Pancreas (tissue), 10 donors: ENCODE measurements around the gene LRRN4. TPM values are rescaled to one million over a fixed set of nuclear protein-coding genes. Genes with fewer than 3 reads are reported as not detected.
A peak's percentile ranks its signal among the peaks of the same experiment; 100 is the strongest.

Experiments
- ATAC-seq, 4 donors: fragments of 200-7000 bp; cut with Tn5 transposase; one replicate each; pipeline versions ENCODE4 v1.8.0 to v1.9.1; 2020; ENCODE audit warnings: mild to moderate bottlenecking in 4 of 4, moderate library complexity in 4 of 4
- DNase-seq, 6 donors: peaks; one replicate each; pipeline ENCODE4 v3.0.0-alpha.2; 2020
- FAIRE-seq: peaks from 2 replicates; lab custom pipeline; 2012; peaks lifted over from hg19 to GRCh38; lab: Jason Lieb, UNC
- H3K27ac ChIP-seq, 4 donors: fragments of 200-600 bp; sonication (generic); 1 replicate in 3 of 4; 2 replicates in 1 of 4; pipeline versions ENCODE4 v1.5.0 to v1.8.0; 2020
- H3K27me3 ChIP-seq, 4 donors: fragments of 200-600 bp; one replicate each; pipeline ENCODE4 v1.8.0; 2021
- H3K36me3 ChIP-seq, 3 donors: fragments of 200-600 bp; sonication (generic) in 1 of 3; one replicate each; pipeline versions ENCODE4 v1.5.0 to v1.8.0; 2020 to 2021
- H3K4me1 ChIP-seq, 3 donors: fragments of 200-600 bp; one replicate each; pipeline ENCODE4 v1.8.0; 2021
- H3K4me3 ChIP-seq, 4 donors: fragments of 200-600 bp; sonication (generic) in 2 of 4; one replicate each; pipeline versions ENCODE4 v1.5.0 to v1.8.0; 2020 to 2021
- H3K9me3 ChIP-seq, 4 donors: fragments of 200-600 bp; one replicate each; pipeline ENCODE4 v1.8.0; 2021
- WGBS, 2 donors: extraction: QIAGEN DNeasy Blood & Tissue Kit; methylation state at CpG; one replicate each; pipeline ENCODE4 v1.1.7; 2013; 5-methylcytosine and 5-hydroxymethylcytosine counted together
- intact Hi-C, 3 donors: fragments of 100-400 bp; cut with DNase I; formaldehyde crosslinking; loops; one replicate each; pipeline versions ENCODE4 v1.11.1 to v1.14.2; 2022
- polyA plus RNA-seq, 2 donors: library from polyadenylated mRNA; stranded (reverse); fragments of 200-250 nt; gene quantifications; one replicate each; pipeline ENCODE4 v1.2.3, GENCODE V29; 2013
- total RNA-seq, 6 donors: library from RNA; stranded (reverse); fragmentation: NEBNext Ultra II Directional in 4 of 6; extraction: Animal tissue kit (Norgen Biotek cat#: 25700) in 4 of 6; gene quantifications; one replicate each; pipeline versions ENCODE4 v1.2.1 to v1.2.4, GENCODE V29; 2021 to 2023
- TF ChIP-seq, protein P1 (sequence below), 4 donors: fragments of 200-600 bp; sonication (generic) in 3 of 4; IDR thresholded peaks; one replicate each; pipeline versions ENCODE4 v1.5.0 to v1.8.0; 2021; ENCODE audit warnings: antibody characterized with exemption in 4 of 4
- donor health status: healthy with polysubstance abuse.
- donor health status: DM: no; HTN: no; CAD: no; lungs with moderate emphysema.
- donor health status: DM: no; HTN: no; CAD: no.
- donor health status: control.
- donor health status: control.
- donor health status: Bipolar disorder and iron deficiency.
- donor health status: DM: yes; HTN: yes; CAD: no.
- donor health status: DM: no; HTN: no; CAD: no.
- donor health status: DM: no; HTN: no; CAD: no.
- donor health status: DM: yes; HTN: yes; CAD: no.

Gene LRRN4
- total and polyA plus RNA-seq, 8 donors = 0.66 to 7.9 (median 2.7) TPM

DNA sequence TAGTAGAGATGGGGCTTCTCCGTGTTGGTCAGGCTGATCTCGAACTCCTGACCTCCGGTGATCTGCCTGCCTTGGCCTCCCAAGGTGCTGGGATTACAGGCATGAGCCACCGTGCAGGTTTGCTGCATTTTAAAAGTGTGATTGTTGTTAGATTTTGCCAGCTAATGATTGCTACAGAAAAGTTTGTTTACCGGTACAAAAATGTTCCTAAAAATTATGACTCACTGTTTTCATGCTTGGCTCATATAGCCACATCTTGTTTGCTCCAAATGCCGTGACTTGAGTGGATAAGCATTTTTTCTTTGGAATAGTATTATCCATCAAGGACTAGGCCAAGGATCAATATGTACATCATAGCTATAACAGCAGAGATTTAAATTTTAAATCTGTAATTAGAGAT is 24.3 kb downstream of the LRRN4 start:
- intact Hi-C loops = no loop called here
- TF ChIP-seq, protein P1, sequence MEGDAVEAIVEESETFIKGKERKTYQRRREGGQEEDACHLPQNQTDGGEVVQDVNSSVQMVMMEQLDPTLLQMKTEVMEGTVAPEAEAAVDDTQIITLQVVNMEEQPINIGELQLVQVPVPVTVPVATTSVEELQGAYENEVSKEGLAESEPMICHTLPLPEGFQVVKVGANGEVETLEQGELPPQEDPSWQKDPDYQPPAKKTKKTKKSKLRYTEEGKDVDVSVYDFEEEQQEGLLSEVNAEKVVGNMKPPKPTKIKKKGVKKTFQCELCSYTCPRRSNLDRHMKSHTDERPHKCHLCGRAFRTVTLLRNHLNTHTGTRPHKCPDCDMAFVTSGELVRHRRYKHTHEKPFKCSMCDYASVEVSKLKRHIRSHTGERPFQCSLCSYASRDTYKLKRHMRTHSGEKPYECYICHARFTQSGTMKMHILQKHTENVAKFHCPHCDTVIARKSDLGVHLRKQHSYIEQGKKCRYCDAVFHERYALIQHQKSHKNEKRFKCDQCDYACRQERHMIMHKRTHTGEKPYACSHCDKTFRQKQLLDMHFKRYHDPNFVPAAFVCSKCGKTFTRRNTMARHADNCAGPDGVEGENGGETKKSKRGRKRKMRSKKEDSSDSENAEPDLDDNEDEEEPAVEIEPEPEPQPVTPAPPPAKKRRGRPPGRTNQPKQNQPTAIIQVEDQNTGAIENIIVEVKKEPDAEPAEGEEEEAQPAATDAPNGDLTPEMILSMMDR (IDR thresholded peaks at IDR 0.05) = no peak
- 51 to 61% methylated on average over 6 of the region's 6 CpGs for WGBS, 2 donors
- Histone ChIP-seq H3K9me3 (peaks cover 0 to 6% (median 0%) of the 10 kb centered on the region in 4 donors), H3K27me3 (no peaks in the 10 kb centered on the region), H3K4me3 (no peak overlapping the region), H3K4me1 (peaks cover 7 to 10% (median 9%) of the 10 kb centered on the region in 3 donors), H3K27ac (no peak overlapping the region), H3K36me3 (no peaks in the 10 kb centered on the region)
- FAIRE-seq = no peak
- DNase-seq = no peak
- ATAC-seq = peak in 1 of 4 donors; percentile 37

DNA sequence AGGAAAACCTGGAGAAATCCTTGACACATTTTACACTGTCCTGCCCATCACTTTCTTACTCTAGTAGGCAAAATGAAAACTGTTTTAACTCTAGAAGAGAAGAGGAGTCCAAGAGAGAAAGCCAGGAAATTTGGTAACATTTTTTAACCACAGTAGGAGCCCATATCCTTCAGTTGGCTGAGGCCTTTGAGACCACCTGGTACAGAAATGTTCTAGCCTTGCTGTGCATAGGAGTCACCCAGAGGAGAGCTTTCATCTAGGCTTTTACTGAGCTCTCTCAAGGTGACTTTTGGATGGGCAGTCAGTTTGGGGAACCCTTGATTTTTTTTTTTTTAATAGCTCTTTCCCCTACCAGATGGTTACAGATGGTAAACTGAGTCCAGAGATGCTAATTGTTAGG is 25.0 kb downstream of the LRRN4 start:
- FAIRE-seq = no peak
- intact Hi-C loops = no loop called here
- peaks cover 0 to 3% (median 3%) of the 10 kb centered on the region in 3 donors for H3K36me3 ChIP-seq
- peaks cover 5 to 9% (median 6%) of the 10 kb centered on the region in 3 donors for H3K4me1 ChIP-seq
- H3K9me3 ChIP-seq = peaks cover 0 to 6% (median 0%) of the 10 kb centered on the region in 4 donors
- H3K27ac ChIP-seq = no peak overlapping the region
- DNase-seq = no peak
- H3K4me3 ChIP-seq = no peak overlapping the region
- no peak for ATAC-seq
- TF ChIP-seq, protein P1 (IDR thresholded peaks at IDR 0.05) = no peak
- no peaks in the 10 kb centered on the region for H3K27me3 ChIP-seq

- ATAC-seq (no peak), DNase-seq (no peak), FAIRE-seq (no peak)
- peaks cover 0 to 6% (median 5%) of the 10 kb centered on the region in 3 donors for H3K4me1 ChIP-seq
- WGBS, 2 donors = 85 to 91% methylated on average over 3 of the region's 3 CpGs
- no peak overlapping the region for H3K4me3 ChIP-seq
- no peak overlapping the region for H3K27ac ChIP-seq
- H3K9me3 ChIP-seq = peaks cover 0 to 6% (median 0%) of the 10 kb centered on the region in 4 donors
- peaks cover 0 to 10% (median 6%) of the 10 kb centered on the region in 3 donors for H3K36me3 ChIP-seq
- TF ChIP-seq, protein P1 (IDR thresholded peaks at IDR 0.05) = no peak
- intact Hi-C loops = no loop called here
- no peaks in the 10 kb centered on the region for H3K27me3 ChIP-seq
These were observed 27.8 kb downstream of the LRRN4 start for GRCh38 chr20:6026051-6026450.

GRCh38 chr20:6024768-6025167 is 29.1 kb downstream of the LRRN4 start:
- intact Hi-C loops = no loop called here
- TF ChIP-seq, protein P1 (IDR thresholded peaks at IDR 0.05) = no peak
- ATAC-seq = no peak
- Histone ChIP-seq H3K27me3 (no peaks in the 10 kb centered on the region), H3K27ac (no peak overlapping the region), H3K4me1 (peaks cover 0 to 5% (median 5%) of the 10 kb centered on the region in 3 donors), H3K9me3 (peaks cover 0 to 6% (median 0%) of the 10 kb centered on the region in 4 donors), H3K4me3 (no peak overlapping the region), H3K36me3 (peaks cover 0 to 10% (median 6%) of the 10 kb centered on the region in 3 donors)
- DNase-seq = no peak
- WGBS, 2 donors = 98 to 100% methylated on average over 1 of the region's 1 CpG
- FAIRE-seq = no peak

DNA sequence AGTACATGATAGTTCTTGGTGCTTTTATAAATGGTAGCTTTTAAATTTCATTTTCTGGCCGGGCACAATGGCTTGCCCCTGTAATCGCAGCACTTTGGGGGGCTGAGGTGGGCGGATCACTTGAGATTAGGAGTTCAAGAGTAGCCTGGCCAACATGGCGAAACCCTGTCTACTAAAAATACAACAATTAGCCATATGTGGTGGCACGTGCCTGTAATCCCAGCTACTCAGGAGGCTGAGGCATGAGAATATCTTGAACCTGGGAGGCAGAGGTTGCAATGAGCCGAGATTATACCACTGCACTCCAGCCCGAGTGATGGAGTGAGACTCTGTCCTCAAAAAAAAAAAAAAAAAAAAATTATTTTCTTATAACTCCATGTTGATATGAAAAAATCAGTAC is 36.0 kb downstream of the LRRN4 start:
- no peak for DNase-seq
- no peaks in the 10 kb centered on the region for H3K9me3 ChIP-seq
- no peak for FAIRE-seq
- H3K27me3 ChIP-seq = no peaks in the 10 kb centered on the region
- H3K36me3 ChIP-seq = peaks cover 0 to 5% (median 5%) of the 10 kb centered on the region in 3 donors
- TF ChIP-seq, protein P1 (IDR thresholded peaks at IDR 0.05) = no peak
- no peaks in the 10 kb centered on the region for H3K4me1 ChIP-seq
- intact Hi-C loops = no loop called here
- no peak for ATAC-seq
- H3K27ac ChIP-seq = no peak overlapping the region
- 96% methylated on average over 7 of the region's 7 CpGs for WGBS, 2 donors
- H3K4me3 ChIP-seq = no peak overlapping the region
